DMS79 (cell line): ENCODE data around the gene VPS54.

Source experiments
- DNase-seq: peaks from one replicate; lab custom pipeline; 2025; lab: John Stamatoyannopoulos, UW

Gene VPS54

GRCh38 chr2:63899639-63900038, 119.6 kb downstream of the VPS54 start:
- DNase-seq, result no peak

DNA sequence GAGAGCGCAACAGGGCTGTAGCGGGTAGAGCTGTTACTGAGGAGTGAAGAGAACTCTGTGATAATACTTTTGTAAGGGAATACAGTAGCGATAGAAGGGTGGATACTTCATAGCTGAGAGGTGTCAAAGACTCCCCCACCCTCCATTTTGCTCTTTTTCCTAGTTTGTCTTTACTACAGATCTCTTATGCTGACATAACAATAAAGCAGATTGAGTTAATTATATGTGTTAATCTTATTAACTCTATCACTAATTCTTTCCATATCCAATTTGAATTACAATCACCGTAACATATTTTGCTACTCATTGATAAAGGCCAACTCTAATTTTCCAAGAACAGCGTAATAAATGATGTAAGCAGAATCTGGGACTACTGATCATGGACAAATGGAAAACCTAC, 120.4 kb downstream of the VPS54 start:
- no peak for DNase-seq

- no peak for DNase-seq
Measured at GRCh38 chr2:63894167-63894566, 125.1 kb downstream of the VPS54 start.

DNA sequence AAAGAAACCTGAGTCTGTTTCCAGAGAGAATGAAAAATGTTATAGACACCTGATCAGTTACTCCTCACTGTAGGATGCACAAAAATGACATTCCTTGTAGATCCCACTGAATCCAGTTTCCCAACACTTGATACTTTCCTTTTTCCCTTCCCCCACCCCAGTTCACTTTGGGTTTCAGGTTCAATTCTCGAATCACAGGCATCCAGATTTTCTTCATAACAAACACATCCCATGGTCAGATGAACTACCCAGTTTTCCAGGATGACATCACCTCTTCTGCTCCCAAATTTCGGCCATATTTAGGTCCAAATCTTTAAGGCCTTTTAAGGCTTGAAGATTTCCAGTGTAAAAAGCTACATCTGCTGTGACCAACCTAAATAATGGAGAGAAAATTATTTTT, 126.1 kb downstream of the VPS54 start:
- no peak for DNase-seq

- DNase-seq, result no peak
Measured at GRCh38 chr2:63891488-63892030, 127.7 kb downstream of the VPS54 start.

GRCh38 chr2:63890678-63891077, 128.6 kb downstream of the VPS54 start:
- DNase-seq, result no peak

DNA sequence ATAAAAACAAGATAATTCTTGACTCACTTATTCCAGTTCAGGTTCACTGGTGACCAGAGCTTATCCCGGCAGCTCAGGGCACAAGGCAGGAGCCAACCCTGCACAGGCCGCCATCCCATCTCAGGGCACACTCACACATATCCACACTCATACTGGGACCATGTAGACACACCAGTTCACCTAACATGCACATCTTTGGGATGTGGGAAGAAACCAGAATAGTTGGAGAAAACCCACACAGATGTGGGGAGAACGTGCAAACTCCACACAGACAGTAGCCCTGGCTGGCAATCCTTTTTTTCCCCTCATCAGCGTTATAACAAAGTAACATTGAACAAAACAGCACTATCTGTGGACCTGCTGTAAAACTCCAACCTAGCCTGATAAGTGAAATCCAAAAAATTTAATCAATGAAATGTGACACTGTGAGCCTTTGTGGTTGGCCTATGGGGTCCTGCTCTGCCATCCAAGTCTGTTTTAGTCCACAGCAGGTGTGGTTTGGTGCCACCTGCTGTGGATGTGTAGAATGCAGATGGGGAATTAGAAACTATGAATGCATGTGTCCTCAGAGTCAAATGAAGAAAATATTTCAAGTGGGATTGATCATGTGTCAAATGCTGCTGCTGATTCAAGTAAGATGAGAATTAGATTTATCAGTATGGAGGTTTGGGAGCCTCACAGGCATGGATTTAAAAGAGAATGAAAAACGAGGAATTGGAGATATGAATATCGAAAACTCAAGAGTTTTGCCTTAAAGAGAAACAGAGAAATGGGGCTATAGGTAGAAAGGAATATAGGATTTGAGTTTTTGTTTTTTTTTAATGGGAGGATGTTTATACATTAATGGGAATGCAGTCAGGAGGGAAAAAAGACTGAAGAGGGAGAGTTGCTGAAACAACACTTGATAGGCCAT, 130.5 kb downstream of the VPS54 start:
- DNase-seq, result peak; percentile 24

GRCh38 chr2:63888053-63888452, 131.2 kb downstream of the VPS54 start:
- DNase-seq, result no peak

DNA sequence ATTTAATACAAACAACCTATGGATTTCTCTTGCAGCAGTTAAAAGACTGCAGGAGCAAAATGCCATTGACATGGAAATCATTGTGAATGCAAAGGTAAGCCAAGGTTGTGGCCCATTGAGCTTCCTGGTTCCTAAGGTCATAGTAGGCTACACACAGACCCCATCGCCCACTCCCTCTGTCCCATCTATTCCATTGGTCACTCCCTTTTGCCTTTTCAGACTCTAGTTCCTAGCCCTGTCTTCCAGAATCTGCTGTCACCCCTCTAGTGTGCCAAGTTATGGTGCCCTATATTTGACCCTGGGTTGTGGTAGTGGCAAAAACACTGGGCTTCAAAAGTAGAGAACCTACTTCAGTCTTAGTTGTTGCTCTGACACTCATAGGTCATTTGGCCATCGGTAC, 132.8 kb downstream of the VPS54 start:
- no peak for DNase-seq

- DNase-seq, result no peak
Measured at GRCh38 chr2:63882395-63883105, 136.7 kb downstream of the VPS54 start.

- DNase-seq, result peak; percentile 10
Measured at GRCh38 chr2:63881205-63881604, 138.0 kb downstream of the VPS54 start.

DNA sequence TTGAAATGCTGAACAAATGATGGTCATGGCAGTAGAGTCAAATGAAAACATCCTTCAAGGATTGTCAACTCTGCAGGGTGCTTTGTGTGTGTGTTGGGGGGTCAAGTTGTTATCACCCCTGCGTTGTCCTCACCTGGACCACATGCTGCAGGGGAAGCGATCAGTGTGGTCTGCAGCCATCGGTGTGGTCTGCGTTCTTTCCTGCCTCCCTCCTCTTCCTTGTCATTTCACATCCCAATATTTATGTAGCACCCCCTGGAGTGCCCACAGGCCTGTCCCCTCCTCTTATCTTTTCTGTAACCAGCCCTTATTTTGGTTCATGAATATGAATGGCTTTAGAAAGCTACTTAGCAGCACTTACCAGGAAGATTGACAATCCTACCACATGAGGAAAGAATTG, 138.6 kb downstream of the VPS54 start:
- no peak for DNase-seq

- DNase-seq, result no peak
Measured at GRCh38 chr2:63879876-63880433, 139.3 kb downstream of the VPS54 start.

- DNase-seq, result no peak
Measured at GRCh38 chr2:63878486-63878885, 140.7 kb downstream of the VPS54 start.

GRCh38 chr2:63876311-63876710, 142.9 kb downstream of the VPS54 start:
- peak; percentile 87 for DNase-seq

DNA sequence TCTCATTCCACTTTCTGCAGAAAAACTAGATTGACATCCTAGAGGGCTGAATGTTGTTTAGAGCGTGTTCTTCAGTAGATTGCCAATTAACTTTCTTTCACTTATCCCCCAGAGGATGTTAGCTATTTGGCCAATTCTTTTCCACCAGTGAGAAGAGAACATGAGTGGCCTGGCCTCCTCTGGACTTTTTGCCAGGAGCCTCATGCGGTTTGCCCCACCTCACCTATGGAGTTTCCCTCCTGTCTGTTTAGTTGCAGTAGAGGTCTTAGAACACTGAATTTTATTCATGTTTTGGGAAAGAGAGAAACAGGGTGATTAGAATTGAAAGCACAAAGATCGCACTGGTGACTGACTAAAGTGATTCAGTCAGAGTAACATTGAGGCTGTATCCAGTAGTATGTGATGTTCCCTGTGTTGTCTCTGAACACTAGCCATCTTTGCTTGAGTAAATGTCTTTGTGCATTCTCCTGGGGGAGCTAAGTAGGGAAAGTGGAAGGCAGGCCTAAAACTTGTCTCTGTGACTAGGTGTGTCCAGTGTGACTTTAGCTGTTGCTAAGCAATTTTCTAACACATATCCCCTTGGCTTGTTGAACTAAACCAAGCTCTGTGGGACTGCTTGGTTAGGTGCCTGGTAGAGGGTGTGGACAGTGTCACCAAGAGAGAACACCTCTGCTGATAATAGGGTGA, 143.5 kb downstream of the VPS54 start:
- DNase-seq, result no peak

DNA sequence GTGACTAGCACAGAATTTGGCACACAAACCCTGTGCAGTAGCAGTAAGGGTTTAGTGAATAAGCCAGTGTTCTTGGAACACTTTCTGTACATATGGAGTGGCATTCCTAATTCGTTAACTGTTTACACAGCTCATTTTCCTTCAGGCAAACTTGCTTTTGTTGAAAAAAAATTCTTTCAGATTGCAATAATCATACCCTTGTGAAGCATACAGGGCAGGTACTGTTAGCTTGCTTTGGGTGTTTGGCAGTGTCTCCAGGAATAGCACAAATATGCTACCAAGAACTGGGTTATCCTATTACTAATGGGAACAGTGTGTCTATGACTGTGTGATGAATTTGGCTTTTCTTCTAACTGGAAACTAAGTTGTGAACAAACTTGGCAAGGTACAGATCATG, 144.1 kb downstream of the VPS54 start:
- no peak for DNase-seq

DNA sequence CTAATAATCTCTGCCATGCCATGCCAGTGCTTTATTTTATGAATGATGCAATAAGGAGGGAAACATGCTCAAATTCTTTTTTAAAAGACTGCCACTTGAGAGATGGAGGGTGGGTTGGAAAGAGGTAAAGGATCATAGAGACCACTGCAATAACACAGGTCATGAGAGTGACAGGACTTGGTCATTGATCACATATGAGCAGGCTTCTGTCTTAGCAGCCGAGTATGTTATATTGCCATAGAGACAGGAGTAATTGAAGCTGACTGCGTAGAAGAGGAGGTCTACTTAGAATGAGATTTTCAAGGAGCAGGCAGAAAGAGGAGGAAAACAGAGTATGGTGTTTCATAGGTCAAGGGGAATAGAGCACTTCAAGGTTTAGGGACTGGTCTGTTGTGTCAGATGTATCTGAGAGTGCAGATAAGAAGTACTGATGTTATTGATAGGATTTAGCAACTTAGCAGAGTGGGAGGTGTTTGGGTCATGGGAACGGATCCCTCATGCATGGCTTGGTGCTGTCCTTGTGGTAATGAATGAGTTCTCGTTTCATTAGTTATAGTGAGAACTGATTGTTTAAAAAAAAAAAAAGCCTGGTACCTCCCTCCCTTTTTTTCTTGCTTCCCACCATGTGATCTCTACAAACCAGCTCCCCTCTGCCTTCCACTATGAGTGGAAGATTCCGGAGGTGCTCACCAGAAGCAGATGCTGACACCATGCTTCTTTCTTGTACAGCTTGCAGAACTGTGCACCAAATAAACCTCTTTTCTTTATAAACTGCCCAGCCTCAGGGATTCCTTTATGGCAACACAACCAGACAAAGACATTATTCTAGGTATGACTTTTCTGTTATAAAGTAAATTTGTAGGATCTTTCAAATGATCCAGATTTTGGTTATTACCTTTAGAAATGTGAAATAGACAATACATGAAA, 144.8 kb downstream of the VPS54 start:
- DNase-seq, result no peak

DNA sequence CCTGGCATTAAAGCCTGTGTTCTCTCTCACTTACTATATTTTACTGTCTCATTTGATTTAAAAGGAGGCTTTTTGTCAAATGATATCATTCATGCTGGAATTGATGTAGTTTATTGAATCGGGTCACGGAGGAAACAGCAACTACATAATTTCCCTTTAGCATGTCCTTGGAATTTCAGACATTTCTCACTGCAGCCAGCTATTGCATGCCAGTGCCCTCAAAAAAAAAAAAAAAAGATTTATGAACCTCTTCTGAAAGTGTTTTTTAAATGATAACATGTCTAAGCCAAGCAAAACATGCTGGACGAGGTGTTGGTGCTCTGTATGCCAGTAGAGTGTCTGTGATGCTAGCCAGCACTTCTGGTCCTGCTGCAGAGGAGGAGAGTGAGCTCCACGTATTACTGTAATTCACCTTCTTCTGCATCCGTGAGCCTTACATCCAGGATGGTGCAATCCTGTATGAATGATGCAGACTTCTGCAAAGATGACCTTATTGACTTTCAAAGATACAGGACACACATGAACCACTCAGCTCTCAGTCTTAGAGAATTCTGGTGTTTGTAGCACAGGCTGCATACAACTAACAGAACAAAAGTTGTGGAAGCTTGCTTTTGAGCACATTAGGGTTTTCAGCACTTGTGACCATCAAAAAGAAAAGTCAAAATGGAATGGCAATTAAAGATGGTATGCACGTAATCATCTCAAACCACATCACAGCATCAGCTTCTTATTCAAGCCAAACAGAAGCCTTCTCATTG, 146.5 kb downstream of the VPS54 start:
- DNase-seq, result no peak

DNA sequence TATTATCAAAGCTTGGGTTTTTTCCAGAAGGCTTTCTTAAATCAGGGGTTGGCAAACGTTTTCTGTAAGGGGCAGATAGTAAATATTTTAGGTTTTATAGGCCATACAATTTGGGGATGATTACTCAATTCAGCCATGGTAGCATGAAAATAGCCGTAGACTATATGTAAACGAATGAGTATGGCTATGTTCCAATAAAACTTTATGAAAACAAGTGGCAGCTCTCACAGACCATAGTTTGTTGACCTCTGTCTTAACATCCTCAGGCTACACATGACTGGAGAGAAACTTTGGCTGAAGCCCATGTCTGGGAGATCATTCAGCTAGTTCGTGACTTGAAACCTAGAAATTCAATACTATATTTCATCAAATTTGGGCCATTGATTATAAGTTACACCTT, 147.4 kb downstream of the VPS54 start:
- DNase-seq, result no peak
